HL-60 (cell line): Measurements from ENCODE around the gene CTNNA3.

Source experiments
- CTCF ChIP-seq: IDR thresholded peaks from one replicate; pipeline ENCODE4 v1.5.1; 2011; ENCODE audit warnings: low read length, control low read depth, inconsistent platforms; ENCODE audit not compliant: insufficient read depth
- POLR2AphosphoS5 ChIP-seq: IDR thresholded peaks from 2 replicates; pipeline ENCODE4 v1.6.1; 2012; ENCODE audit warnings: low read depth

GRCh38 chr10:66744915-66745314 lies 951.1 kb downstream of the CTNNA3 start:
- TF ChIP-seq CTCF = no peak
- TF ChIP-seq POLR2AphosphoS5 = no peak
